Naive thymus-derived CD8-positive, alpha-beta T cell (primary cell): ENCODE data around the gene ICE1. TPM values are rescaled to one million over a fixed set of nuclear protein-coding genes. Genes with fewer than 3 reads are reported as not detected.
"Not testable (repeated sequence)": the region's sequence is repeated elsewhere in the genome, so short reads cannot be mapped to it uniquely, and the experiment has no call there.

Experiments used
- ATAC-seq, 2 donors: fragments of 150-1000 bp; cut with Tn5 transposase in 1 of 2; sonication (Bioruptor Pico), chemical (Tn5 transposase) in 1 of 2; 1 replicate in 1 of 2; 2 replicates in 1 of 2; pipeline ENCODE4 v1.10.0; 2021; ENCODE audit warnings: mild to moderate bottlenecking in 2 of 2, moderate library complexity in 2 of 2
- POLR2A ChIA-PET: fragments of 350-600 bp; sonication (Branson Sonifier 250); formaldehyde crosslinking; loops from one replicate; lab custom pipeline; 2021; ENCODE audit warnings: antibody characterized with exemption; lab: Charles Lee
- DNase-seq, 10 donors: peaks; one replicate each; pipeline versions ENCODE4 v3.0.0 to v3.0.0-alpha.2; 2020 to 2022
- H3K27ac Mint-ChIP-seq, 10 donors: one replicate each; pipeline ENCODE4 v1.8.0; 2020 to 2022; ENCODE audit warnings: mild to moderate bottlenecking in 10 of 10, mixed read lengths in 10 of 10, moderate library complexity in 4 of 10, inconsistent platforms in 1 of 10
- H3K27me3 Mint-ChIP-seq, 5 donors: one replicate each; pipeline ENCODE4 v1.8.0; 2021 to 2022; ENCODE audit warnings: mixed read lengths in 5 of 5
- H3K36me3 Mint-ChIP-seq, 3 donors: one replicate each; pipeline ENCODE4 v1.8.0; 2020 to 2022; ENCODE audit warnings: mixed read lengths in 3 of 3, mild to moderate bottlenecking in 2 of 3, inconsistent platforms in 1 of 3
- H3K4me1 Mint-ChIP-seq, 4 donors: one replicate each; pipeline ENCODE4 v1.8.0; 2021 to 2022; ENCODE audit warnings: mixed read lengths in 4 of 4
- H3K4me3 Mint-ChIP-seq, 10 donors: one replicate each; pipeline ENCODE4 v1.8.0; 2020 to 2022; ENCODE audit warnings: mild to moderate bottlenecking in 10 of 10, mixed read lengths in 10 of 10, moderate library complexity in 6 of 10, inconsistent platforms in 1 of 10
- H3K9me3 Mint-ChIP-seq, 9 donors: one replicate each; pipeline ENCODE4 v1.8.0; 2020 to 2022; ENCODE audit warnings: mixed read lengths in 9 of 9, mild to moderate bottlenecking in 3 of 9, inconsistent platforms in 1 of 9, moderate library complexity in 1 of 9
- polyA plus RNA-seq, 3 donors: library from polyadenylated mRNA; unstranded; fragments of 300-500 nt; fragmentation: Illumina TruSeq; gene quantifications; one replicate each; pipeline ENCODE4 v1.2.3, GENCODE V29; 2021
- total RNA-seq, 8 experiments: library from RNA in 2 of 8; stranded (reverse) in 2 of 8; gene quantifications; one replicate each; pipeline ENCODE4 v1.2.3 and lab custom pipeline; 2021 to 2026

Gene ICE1
- total and polyA plus RNA-seq, 5 experiments from 2014 or later = 16.1 to 53.3 (median 18.8) TPM

DNA sequence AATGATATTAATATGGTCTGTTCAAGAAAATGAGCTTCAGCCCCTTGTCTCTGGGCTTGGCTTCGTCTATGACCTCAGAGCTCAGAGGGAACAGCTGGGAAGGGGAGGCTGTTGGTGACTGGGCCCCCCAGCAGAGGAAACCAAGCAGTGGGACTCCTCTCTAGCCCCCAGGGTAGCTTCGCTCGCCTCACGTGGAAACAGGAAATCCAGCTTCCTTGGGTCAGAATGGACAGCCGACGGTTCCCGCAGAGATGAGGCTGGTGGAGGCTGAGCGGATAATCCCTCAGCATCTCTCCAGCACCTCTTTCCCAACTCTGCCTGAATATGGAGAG is 37.2 kb upstream of the ICE1 start:
- DNase-seq (no peak), ATAC-seq (no peak)
- POLR2A ChIA-PET = no interaction called here
- no peak overlapping the region for H3K27ac Mint-ChIP-seq
- H3K36me3 Mint-ChIP-seq = peaks cover 0 to 4% (median 0%) of the 10 kb centered on the region in 3 donors
- H3K9me3 Mint-ChIP-seq = no peaks in the 10 kb centered on the region
- no peak overlapping the region for H3K4me3 Mint-ChIP-seq
- H3K27me3 Mint-ChIP-seq = no peaks in the 10 kb centered on the region
- H3K4me1 Mint-ChIP-seq = peaks cover 0 to 3% (median 0%) of the 10 kb centered on the region in 4 donors

DNA sequence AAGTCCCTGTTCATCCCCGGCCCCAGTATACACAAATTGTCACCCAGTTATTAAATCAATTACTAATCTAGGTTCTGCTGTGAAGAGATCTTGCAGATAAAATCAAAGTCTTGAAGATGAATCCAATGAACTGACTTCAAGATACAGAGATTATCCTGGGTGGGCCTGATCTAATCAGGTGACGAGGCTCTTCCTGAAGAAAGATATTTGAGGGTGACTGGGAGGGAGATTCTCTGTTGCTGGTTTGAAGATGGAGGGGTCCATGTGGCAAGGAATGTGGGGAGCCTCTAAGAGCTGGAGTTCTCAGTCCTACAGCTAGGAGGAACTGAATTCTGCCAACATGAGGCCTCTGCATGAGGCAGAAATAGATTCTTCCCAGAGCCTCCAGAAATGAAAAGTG is 36.1 kb upstream of the ICE1 start:
- H3K27ac Mint-ChIP-seq = no peak overlapping the region
- peaks cover 4 to 7% (median 6%) of the 10 kb centered on the region in 3 donors for H3K36me3 Mint-ChIP-seq
- H3K27me3 Mint-ChIP-seq = no peaks in the 10 kb centered on the region
- DNase-seq = no peak
- H3K4me3 Mint-ChIP-seq = no peak overlapping the region
- ATAC-seq = no peak
- POLR2A ChIA-PET = no interaction called here
- no peaks in the 10 kb centered on the region for H3K9me3 Mint-ChIP-seq
- peaks cover 0 to 3% (median 0%) of the 10 kb centered on the region in 4 donors for H3K4me1 Mint-ChIP-seq

DNA sequence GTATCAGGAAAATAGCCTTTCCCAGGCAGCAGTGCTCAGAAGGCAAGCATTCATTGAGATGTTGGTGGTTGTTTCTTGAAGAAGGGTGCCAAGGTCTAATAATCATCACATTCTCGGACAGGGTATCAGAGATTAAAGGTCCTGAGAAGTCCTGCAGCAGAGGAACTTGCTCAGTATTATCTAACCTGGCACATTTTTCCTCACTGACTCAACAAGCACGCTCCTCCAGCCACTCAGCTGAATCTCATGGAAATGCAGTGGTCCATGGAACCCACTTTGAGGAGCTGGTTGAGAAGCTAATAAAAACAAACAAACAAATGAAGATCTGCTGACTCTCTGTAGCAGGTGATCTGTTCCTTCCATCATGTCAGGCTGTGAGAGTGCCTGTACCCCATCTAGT is 35.3 kb upstream of the ICE1 start:
- Mint-ChIP-seq H3K4me1 (peaks cover 0 to 3% (median 0%) of the 10 kb centered on the region in 4 donors), H3K9me3 (peaks cover 0 to under 1% (median 0%) of the 10 kb centered on the region in 9 donors), H3K27ac (no peak overlapping the region), H3K36me3 (peaks cover 4 to 10% (median 6%) of the 10 kb centered on the region in 3 donors), H3K27me3 (no peaks in the 10 kb centered on the region), H3K4me3 (no peak overlapping the region)
- no peak for DNase-seq
- no peak for ATAC-seq
- POLR2A ChIA-PET = no interaction called here

DNA sequence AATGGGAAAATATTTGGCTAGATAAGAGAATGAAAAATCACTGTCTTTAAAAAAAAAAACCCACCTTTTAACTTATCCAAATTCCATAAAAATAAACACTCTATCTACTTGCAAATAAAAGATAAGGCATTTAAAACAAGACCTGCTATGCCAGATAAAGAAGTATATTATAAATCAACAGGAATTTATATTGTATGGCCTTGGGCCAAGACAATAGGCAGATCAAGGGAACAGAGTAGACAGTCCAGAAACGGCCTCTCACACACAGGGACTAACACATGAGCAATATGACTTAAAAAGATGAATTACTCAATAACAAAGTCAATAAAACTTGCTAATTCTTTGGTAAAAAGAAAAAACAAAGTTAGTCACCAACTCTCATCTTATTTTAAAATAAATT is 34.7 kb upstream of the ICE1 start:
- Mint-ChIP-seq H3K27me3 (no peaks in the 10 kb centered on the region), H3K27ac (no peak overlapping the region), H3K4me1 (peaks cover 0 to 3% (median 0%) of the 10 kb centered on the region in 4 donors), H3K9me3 (peaks cover 0 to 4% (median 0%) of the 10 kb centered on the region in 9 donors), H3K36me3 (peaks cover 4 to 11% (median 10%) of the 10 kb centered on the region in 3 donors), H3K4me3 (no peak overlapping the region)
- ATAC-seq (no peak), DNase-seq (no peak)
- POLR2A ChIA-PET = no interaction called here

DNA sequence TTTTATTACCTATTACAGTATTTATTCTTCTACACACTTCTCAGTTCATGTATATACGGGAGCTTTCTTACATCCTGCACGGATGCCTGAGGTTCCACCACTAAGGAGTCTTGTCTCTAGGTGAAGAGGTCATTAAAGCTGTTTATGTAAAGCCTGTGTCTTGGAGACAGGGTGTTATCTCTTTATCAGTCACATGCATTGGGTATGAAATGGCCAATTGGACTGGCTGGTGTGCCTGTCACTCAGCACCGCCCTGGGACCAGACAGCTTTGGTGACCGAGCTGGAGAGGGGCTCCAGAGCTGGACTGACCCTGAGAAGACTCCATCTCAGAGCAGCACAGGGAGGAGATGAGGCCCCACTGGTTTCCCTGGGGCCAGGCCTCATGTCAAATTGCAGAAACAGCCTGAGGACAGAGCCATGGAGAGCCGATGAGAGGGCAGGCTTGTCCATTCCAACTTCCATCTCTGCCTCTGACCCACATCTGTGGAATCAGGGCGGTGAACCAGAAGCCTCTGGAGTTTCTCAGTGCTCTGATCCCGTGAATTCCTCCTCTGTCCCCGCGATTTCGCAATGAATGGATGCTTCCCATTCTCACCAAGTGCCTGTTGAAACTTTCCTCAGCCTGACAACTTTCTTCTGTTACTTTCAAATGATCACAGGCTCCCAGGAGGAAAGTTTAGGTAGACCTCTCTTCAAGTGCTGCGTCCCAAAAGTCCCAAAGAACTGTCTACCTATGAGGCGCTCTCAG is 32.2 kb upstream of the ICE1 start:
- DNase-seq, H3K4me3 Mint-ChIP-seq, H3K9me3 Mint-ChIP-seq, POLR2A ChIA-PET, H3K4me1 Mint-ChIP-seq, H3K27ac Mint-ChIP-seq, H3K27me3 Mint-ChIP-seq, ATAC-seq: not testable (repeated sequence)
- H3K36me3 Mint-ChIP-seq = peaks cover 4 to 24% (median 17%) of the 10 kb centered on the region in 3 donors

DNA sequence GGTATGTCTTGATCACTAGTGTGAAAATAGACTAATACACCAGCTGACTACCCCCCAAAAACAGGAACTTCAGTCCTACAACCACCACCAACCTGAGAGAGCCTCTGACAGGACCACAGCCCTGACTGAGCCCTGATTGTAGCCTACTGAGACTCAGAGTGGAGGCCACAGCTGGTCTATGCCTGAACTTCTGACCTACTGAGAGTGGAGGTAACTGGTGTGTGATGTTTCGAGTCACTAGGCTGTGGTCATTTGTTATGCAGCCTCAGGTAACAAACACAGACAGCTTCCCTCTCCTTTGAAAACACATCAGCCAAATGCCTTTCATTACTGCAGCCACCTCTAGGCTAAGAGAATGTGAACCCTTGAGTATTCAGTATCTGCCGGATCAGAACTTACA is 30.0 kb upstream of the ICE1 start:
- H3K27ac Mint-ChIP-seq, POLR2A ChIA-PET, H3K4me1 Mint-ChIP-seq, H3K9me3 Mint-ChIP-seq, H3K4me3 Mint-ChIP-seq, H3K27me3 Mint-ChIP-seq, ATAC-seq, DNase-seq: not testable (repeated sequence)
- peaks cover 1 to 24% (median 17%) of the 10 kb centered on the region in 3 donors for H3K36me3 Mint-ChIP-seq

DNA sequence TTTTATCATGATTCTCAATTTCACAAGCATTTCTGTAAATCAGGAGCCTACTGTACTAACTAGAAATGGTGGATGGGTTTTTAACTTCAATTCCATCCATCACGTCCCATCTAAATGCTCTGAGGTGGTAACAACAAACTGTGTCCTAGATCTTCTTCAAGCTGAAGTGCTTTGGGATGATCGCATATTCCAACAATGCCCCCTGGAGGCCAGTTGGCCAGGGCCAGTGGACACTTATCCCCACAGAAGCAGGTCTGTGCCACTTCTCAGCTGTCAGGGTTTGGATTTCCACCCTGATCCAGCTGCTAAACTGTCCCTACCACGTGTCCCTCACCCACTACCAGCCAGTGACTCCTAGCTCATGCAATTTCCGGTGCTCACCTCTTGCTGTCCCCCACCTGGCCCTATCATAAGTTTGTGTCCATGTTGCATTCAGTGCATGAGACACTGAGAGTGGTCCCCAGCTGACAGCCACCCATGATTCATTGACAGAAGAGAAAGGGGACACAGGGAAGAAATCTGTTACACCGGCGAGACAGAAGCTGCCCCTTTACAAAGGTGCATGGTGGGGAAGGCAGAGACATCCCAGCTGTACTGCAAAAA is 28.0 kb upstream of the ICE1 start:
- H3K4me3 Mint-ChIP-seq, DNase-seq, H3K4me1 Mint-ChIP-seq, POLR2A ChIA-PET, H3K27me3 Mint-ChIP-seq, H3K27ac Mint-ChIP-seq, ATAC-seq: not testable (repeated sequence)
- Mint-ChIP-seq H3K36me3 (peaks cover 9 to 25% (median 17%) of the 10 kb centered on the region in 3 donors), H3K9me3 (peaks cover 0 to 11% (median 0%) of the 10 kb centered on the region in 9 donors)

DNA sequence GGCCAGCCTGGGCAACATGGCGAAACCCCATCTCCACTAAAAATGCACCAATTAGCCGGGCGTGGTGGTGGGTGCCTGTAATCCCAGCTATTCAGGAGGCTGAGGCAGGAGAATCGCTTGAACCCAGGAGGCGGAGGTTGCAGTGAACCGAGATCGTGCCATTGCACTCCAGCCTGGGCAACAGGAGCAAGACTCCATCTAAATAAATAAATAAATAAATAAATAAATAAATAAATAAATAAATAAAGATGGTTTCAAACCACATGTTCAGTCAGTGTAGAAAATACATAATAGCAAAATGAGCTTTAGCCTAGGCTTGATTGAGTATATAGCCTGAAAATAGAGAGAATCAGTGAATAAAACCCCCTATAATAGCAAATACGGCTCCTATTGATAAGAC is 27.4 kb upstream of the ICE1 start:
- H3K4me1 Mint-ChIP-seq, H3K4me3 Mint-ChIP-seq, POLR2A ChIA-PET: not testable (repeated sequence)

DNA sequence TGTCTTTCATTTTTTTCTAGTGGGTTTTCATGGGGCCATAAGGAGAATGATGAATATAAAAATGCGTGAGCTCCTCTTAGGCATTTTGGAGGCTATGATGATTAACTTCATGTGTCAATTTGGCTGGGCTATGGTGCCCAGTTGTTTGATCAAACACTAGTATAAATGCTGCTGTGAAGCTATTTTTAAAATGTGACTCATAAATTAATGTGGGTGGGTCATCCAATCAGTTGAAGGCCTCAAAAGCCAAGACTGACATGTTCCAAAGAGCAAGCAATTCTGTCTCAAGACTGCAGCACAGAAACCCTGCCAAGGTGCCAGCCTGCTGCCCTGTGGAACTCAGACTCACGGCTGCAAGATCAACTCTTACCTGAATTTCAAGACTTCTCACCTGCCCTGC is 24.4 kb upstream of the ICE1 start:
- ATAC-seq (no peak), DNase-seq (no peak)
- POLR2A ChIA-PET = no interaction called here
- H3K4me3 Mint-ChIP-seq = no peak overlapping the region
- H3K36me3 Mint-ChIP-seq = peaks cover 14 to 28% (median 25%) of the 10 kb centered on the region in 3 donors
- H3K9me3 Mint-ChIP-seq = peaks cover 0 to 20% (median 5%) of the 10 kb centered on the region in 9 donors
- H3K27ac Mint-ChIP-seq = peak overlapping the region in 1 of 10 donors; percentile 16
- no peaks in the 10 kb centered on the region for H3K27me3 Mint-ChIP-seq
- H3K4me1 Mint-ChIP-seq = no peaks in the 10 kb centered on the region

More for the DNA sequence above, 27.4 kb upstream of the ICE1 start:
- not testable (repeated sequence) for H3K27ac Mint-ChIP-seq, ATAC-seq, DNase-seq, H3K27me3 Mint-ChIP-seq
- peaks cover 15 to 31% (median 18%) of the 10 kb centered on the region in 3 donors for H3K36me3 Mint-ChIP-seq
- H3K9me3 Mint-ChIP-seq = peaks cover 0 to 17% (median 4%) of the 10 kb centered on the region in 9 donors

DNA sequence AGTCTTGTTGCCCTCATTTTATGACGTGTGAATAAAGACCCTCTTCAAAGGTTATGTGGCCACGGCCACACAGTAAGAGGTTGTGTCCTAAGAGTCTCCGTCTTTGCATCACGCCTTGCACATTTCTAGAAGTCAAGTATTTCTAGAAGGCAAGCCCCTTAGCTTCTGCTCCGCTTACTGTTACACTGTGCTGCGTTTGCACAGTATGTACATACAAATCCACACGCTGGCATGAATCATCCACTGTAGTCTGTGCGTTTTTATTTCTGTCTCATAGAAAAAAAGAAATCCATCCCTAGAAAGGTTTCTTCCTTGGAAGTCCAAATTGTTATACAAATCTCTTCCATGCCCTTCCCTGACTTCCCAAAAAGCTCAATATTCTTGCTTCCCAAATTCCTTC is 21.4 kb upstream of the ICE1 start:
- H3K4me3 Mint-ChIP-seq = no peak overlapping the region
- ATAC-seq (no peak), DNase-seq (no peak)
- H3K4me1 Mint-ChIP-seq = peaks cover 0 to 2% (median 0%) of the 10 kb centered on the region in 4 donors
- POLR2A ChIA-PET = no interaction called here
- no peak overlapping the region for H3K27ac Mint-ChIP-seq
- H3K36me3 Mint-ChIP-seq = peaks cover 18 to 28% (median 22%) of the 10 kb centered on the region in 3 donors
- peaks cover 0 to 20% (median 5%) of the 10 kb centered on the region in 9 donors for H3K9me3 Mint-ChIP-seq
- H3K27me3 Mint-ChIP-seq = no peaks in the 10 kb centered on the region

DNA sequence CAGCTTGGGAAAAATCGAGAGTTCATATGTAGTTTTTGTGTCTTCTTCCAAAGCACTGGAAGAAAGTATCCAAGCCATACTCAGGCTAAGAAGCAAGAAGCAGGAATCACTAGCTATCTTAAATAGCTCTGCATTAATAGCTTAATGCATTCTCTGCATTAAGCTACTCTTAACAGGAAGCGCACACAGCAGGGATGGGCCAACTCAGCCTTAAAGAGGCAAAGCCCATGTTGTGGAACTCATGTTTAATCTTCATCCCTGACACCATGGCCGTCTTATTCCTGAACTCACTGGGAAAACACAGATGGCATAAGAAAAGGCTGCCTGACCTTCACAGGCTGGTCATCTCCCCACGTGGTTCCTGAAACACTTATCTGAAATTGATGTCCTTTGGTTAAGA is 18.7 kb upstream of the ICE1 start:
- DNase-seq (no peak), ATAC-seq (no peak)
- H3K27me3 Mint-ChIP-seq = no peaks in the 10 kb centered on the region
- H3K36me3 Mint-ChIP-seq = peaks cover 18 to 29% (median 24%) of the 10 kb centered on the region in 3 donors
- no peak overlapping the region for H3K27ac Mint-ChIP-seq
- peaks cover 0 to 31% (median 12%) of the 10 kb centered on the region in 9 donors for H3K9me3 Mint-ChIP-seq
- H3K4me3 Mint-ChIP-seq = no peak overlapping the region
- H3K4me1 Mint-ChIP-seq = peaks cover 0 to 2% (median 0%) of the 10 kb centered on the region in 4 donors
- POLR2A ChIA-PET = no interaction called here

DNA sequence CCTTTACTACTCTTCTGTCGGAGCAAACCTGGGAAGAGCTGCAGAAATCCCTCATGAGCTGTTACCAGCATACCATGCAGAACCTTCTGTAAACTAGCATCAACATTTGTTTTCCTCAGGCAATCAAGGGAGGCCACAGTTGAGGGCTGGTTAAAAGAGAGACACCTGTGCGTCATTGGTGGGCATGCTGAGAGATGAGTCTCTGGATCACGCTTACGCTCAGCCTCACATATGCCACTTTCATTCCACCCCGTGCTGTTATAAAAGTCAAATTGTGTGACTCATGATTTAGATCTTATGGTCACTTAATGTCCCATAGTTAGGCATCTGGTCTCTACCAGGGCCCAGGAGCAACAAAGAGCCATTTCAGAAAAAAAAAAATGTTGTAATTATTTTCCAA is 18.1 kb upstream of the ICE1 start:
- no peak for ATAC-seq
- H3K4me1 Mint-ChIP-seq = peaks cover 0 to 2% (median 0%) of the 10 kb centered on the region in 4 donors
- H3K4me3 Mint-ChIP-seq = no peak overlapping the region
- POLR2A ChIA-PET = no interaction called here
- H3K9me3 Mint-ChIP-seq = peaks cover 0 to 36% (median 10%) of the 10 kb centered on the region in 9 donors
- H3K27ac Mint-ChIP-seq = no peak overlapping the region
- peaks cover 18 to 29% (median 20%) of the 10 kb centered on the region in 3 donors for H3K36me3 Mint-ChIP-seq
- no peaks in the 10 kb centered on the region for H3K27me3 Mint-ChIP-seq
- DNase-seq = no peak

DNA sequence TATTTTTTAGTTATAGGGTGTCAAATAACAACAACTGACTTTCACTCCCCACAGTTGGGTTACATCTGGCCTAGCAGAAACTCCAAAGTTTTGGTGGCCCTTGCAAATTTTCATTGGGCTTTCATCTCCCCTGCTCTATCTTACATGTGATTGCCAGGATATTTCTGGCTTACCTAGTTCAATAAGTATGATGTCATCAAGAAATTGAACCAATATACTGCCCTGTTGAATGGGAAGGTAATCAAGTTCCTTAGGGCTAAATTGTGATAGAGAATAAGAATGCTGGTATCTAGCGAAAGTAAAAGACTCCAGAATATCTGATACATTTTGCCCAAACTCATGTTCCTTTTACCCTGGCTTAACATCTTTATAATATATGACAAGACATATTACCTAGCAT is 17.0 kb upstream of the ICE1 start:
- DNase-seq (no peak), ATAC-seq (no peak)
- Mint-ChIP-seq H3K4me3 (no peak overlapping the region), H3K9me3 (peaks cover 0 to 37% (median 4%) of the 10 kb centered on the region in 9 donors), H3K36me3 (peaks cover 10 to 29% (median 19%) of the 10 kb centered on the region in 3 donors), H3K27ac (no peak overlapping the region), H3K27me3 (no peaks in the 10 kb centered on the region), H3K4me1 (peaks cover 0 to 2% (median 0%) of the 10 kb centered on the region in 4 donors)
- POLR2A ChIA-PET = interaction anchor here (0.7 kb wide), 1 partner anchor 19 kb away, joined by 3 read pairs; no protein-coding TSS in a partner anchor
